ENCODE data around the gene SCP2D1. TPM values are rescaled to one million over a fixed set of nuclear protein-coding genes. Genes with fewer than 3 reads are reported as not detected.
"Not testable (repeated sequence)": the region's sequence is repeated elsewhere in the genome, so short reads cannot be mapped to it uniquely, and the experiment has no call there.

SCP2D1 gene
- total RNA-seq = not detected
- not detected for polyA plus RNA-seq
- 0 reads per million in 6 experiments for total RNA-seq

DNA sequence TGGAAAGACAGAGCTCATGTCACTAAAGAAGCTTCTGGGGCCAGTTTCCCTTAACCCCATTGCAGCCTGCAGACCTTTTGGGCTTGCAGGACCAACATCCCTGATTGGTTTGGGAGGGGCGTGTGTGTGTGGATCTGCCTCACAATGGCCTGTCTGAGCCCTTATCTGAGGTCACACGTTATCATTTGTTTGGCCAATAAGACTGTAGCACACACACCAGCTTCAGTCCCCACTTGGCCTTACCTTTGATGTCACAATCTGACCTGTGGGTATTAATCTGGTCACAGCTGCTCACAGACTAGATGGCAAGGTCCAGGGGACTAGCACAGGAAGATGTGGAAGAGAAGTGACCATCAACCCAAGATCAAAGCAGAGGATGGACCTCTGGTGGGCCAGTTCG, at the start of gene SCP2D1:
TSS of gene SCP2D1 (plus strand) at position 301 of the 400 bp plus-strand sequence. CDS start at position 334, 33 bp downstream.
- Mint-ChIP-seq H3K27ac (no peak within 1 kb of the TSS), H3K9me3 (no peaks in the 10 kb centered on the region), H3K4me1 (peaks cover 0 to 3% (median under 1%) of the 10 kb centered on the region in 4 donors), H3K4me3 (no peak within 1 kb of the TSS), H3K27me3 (peaks cover 0 to 12% (median 2%) of the 10 kb centered on the region in 5 donors), H3K36me3 (no peaks in the 10 kb centered on the region)
- POLR2A ChIA-PET = no interaction called here
- no peak for ATAC-seq
- DNase-seq = no peak

DNA sequence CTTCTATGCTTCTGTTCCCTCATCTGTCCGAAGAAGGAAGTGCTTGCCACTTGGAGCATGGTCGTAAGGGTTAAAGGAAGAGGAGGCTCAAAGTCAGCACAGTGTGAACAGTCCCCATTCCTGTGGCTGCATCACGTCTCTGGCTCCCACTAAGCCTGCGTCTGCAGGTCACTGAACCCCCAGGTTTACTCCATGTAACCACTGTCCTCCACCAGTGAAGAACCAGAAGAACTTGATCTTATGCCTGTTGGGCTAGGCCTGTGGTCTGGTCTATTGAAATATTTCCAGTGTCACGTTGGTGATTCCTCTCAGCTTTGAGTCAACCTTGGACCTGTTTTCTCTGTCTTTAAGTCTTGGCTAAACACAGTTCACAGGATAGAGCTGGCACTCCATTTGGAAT, 45.9 kb upstream of the SCP2D1 start:
- Mint-ChIP-seq H3K36me3 (peaks cover 12 to 19% (median 16%) of the 10 kb centered on the region in 3 donors), H3K9me3 (peaks cover 0 to 5% (median 0%) of the 10 kb centered on the region in 9 donors), H3K27me3 (peaks cover 0 to 4% (median 0%) of the 10 kb centered on the region in 5 donors), H3K4me1 (no peaks in the 10 kb centered on the region), H3K27ac (peak overlapping the region in 1 of 10 donors; percentile 65), H3K4me3 (no peak overlapping the region)
- ATAC-seq = no peak
- POLR2A ChIA-PET = no interaction called here
- no peak for DNase-seq

DNA sequence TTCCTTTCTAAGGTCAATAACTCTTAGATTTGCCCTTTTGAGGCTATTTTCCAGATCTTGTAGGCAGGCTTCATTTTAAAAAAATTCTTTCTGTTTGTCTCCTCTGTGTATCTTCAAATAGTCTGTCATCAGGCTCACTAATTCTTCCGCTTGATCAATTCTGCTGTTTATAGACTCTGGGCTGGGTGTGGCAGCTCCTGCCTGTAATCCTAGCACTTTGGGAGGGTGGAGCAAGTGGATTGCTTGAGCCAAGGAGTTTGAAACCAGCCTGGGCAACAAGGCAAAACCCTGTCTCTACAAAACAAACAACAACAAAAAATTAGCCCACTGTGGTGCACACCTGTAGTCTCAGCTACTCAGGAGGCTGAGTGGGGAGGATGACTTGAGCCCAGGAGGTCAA, 40.0 kb upstream of the SCP2D1 start:
- POLR2A ChIA-PET = no interaction called here
- peaks cover 7 to 46% (median 9%) of the 10 kb centered on the region in 5 donors for H3K27me3 Mint-ChIP-seq
- DNase-seq (no peak), ATAC-seq (no peak)
- no peak overlapping the region for H3K27ac Mint-ChIP-seq
- no peak overlapping the region for H3K4me3 Mint-ChIP-seq
- H3K4me1 Mint-ChIP-seq = no peaks in the 10 kb centered on the region
- no peaks in the 10 kb centered on the region for H3K9me3 Mint-ChIP-seq
- H3K36me3 Mint-ChIP-seq = no peaks in the 10 kb centered on the region

DNA sequence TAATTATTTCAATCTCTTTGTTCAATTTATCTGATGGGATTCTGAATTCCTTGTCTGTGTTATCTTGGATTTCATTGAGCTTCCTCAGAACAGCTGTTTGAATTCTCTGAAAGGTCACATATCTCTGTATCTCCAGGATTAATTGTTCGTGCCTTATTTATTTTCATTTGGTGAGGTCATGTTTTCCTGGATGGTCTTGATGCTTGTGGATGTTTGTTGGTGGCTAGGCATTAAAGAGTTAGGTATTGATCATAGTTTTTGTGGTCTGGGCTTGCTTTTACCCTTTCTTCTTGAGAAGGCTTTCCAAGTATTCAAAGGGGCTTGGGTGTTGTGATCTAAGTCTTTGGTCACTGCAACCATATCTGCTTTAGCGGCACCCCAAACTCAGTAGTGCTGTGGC, 39.4 kb upstream of the SCP2D1 start:
- Mint-ChIP-seq H3K27ac (no peak overlapping the region), H3K4me1 (no peaks in the 10 kb centered on the region), H3K27me3 (peaks cover 7 to 46% (median 9%) of the 10 kb centered on the region in 5 donors), H3K36me3 (no peaks in the 10 kb centered on the region), H3K4me3 (no peak overlapping the region), H3K9me3 (no peaks in the 10 kb centered on the region)
- no peak for DNase-seq
- POLR2A ChIA-PET = no interaction called here
- ATAC-seq = no peak

DNA sequence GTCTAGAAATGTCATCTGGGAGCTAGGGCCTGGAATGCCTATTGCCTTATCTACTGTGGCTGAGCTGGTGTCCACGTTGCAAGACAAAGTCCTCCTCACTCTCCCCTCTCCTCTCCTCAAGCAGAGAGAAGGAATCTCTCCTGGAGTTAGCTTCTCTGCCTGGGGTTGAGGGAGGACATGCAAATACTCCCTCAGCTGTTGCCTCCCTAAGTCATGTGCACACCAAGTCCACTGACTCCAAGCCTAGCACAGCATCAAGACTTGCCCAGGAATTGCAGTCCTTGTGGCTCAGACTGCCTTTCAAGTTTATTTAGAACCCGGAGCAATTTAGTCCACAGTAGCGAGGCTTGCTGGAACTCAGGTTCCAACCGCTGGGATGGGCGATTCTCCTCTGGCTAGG, 38.0 kb upstream of the SCP2D1 start:
- POLR2A ChIA-PET = no interaction called here
- Mint-ChIP-seq H3K27ac (no peak overlapping the region), H3K36me3 (no peaks in the 10 kb centered on the region), H3K4me3 (no peak overlapping the region), H3K4me1 (no peaks in the 10 kb centered on the region), H3K9me3 (no peaks in the 10 kb centered on the region), H3K27me3 (peaks cover 7 to 46% (median 10%) of the 10 kb centered on the region in 5 donors)
- ATAC-seq = no peak
- DNase-seq = no peak

DNA sequence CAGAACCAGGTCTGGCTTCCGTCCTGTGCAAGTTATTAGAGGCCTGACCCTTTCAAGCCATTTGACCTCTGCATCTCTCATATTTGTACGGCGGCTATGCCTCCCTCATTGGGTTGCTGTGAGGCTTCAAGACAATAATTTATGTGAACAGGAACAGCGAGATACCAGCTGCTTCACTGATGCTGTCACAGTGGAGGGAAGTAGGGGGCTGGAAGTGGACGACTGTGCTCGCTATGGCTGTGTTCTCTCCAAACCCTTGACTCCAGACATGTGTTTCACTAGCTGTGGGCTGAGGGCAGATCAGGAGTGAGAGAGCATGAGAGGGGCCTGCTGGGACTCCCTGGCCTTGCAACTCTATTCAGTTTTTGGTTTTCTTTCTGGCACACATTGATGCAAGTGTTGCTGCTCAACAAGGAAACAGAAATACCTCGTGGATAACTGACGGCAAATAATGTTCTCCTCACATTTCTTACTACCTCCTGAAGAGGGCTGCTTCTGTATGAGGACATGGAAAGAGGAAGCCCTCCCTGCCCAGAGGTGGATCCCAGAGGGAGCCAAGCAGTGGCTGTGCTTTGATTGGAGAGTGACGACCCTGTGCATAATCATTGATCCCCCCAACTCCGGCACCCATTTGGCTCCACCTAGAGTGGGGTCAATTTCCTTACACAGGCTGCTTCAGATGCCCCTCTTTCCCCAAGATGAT, 34.7 kb upstream of the SCP2D1 start:
- Mint-ChIP-seq H3K27me3 (peaks cover 2 to 35% (median 7%) of the 10 kb centered on the region in 5 donors), H3K36me3 (no peaks in the 10 kb centered on the region), H3K9me3 (peaks cover 0 to 2% (median 0%) of the 10 kb centered on the region in 9 donors), H3K4me1 (no peaks in the 10 kb centered on the region), H3K27ac (no peak overlapping the region), H3K4me3 (peak overlapping the region in 1 of 10 donors; percentile 12)
- POLR2A ChIA-PET = no interaction called here
- DNase-seq (no peak), ATAC-seq (no peak)

DNA sequence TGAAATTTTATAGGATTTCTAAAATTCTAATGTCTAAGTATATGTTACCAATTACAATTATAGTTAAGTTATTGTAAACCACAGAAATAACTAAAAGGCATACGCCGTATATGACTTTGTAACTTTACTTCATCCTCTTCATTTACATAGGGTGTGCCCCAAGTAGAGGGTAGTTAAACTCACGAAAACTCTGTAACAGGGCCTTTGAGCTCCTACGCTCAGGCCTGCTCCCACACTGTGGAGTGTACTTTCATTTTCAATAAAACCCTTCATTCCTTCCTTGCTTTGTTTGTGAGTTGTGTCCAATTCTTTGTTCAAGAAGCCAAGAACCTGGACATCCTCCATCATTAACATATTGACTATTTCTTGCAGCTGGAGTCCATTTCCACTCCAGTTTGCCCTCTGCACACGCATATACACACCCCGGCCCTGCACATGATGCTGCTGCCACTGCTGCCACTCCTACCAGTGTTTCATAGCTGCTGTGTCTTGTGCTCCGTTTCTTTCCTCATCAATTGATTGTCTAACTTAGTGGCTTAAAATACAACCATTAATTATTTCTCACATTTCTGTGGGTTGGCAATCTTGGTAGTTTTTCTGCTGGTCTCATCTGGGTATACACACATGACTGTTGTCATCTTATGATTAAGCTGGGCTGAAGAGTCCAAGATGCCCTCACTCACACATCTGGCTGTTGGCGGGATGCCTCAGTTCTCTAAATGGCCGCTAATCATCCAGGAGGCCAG, 33.0 kb upstream of the SCP2D1 start:
- peak overlapping the region in 1 of 10 donors; percentile 1 for H3K27ac Mint-ChIP-seq
- DNase-seq = no peak
- POLR2A ChIA-PET = no interaction called here
- H3K36me3 Mint-ChIP-seq = no peaks in the 10 kb centered on the region
- no peak overlapping the region for H3K4me3 Mint-ChIP-seq
- no peaks in the 10 kb centered on the region for H3K4me1 Mint-ChIP-seq
- H3K9me3 Mint-ChIP-seq = peaks cover 0 to 2% (median 0%) of the 10 kb centered on the region in 9 donors
- H3K27me3 Mint-ChIP-seq = peaks cover 5 to 25% (median 6%) of the 10 kb centered on the region in 5 donors
- no peak for ATAC-seq

DNA sequence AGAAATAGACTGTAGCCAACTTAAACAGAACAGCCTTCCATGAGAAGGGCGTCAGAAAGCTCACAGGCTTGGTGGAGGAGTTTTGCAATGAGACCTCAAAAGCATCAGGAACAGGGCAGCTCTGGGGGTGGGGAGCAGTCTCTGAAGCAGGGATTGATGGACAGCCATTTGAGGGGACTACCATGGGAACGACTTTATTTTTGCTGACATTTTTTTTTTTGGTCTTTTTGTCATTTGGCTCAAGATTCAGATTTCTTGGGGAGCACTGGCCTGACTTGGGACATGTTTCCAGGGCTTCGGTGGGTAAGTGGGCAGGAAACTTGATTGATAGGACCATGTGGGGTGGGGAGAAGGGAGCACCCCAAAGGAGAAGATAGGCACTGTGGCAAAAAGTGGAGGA, 32.1 kb upstream of the SCP2D1 start:
- peaks cover 0 to 2% (median 0%) of the 10 kb centered on the region in 9 donors for H3K9me3 Mint-ChIP-seq
- H3K27me3 Mint-ChIP-seq = peaks cover 10 to 31% (median 12%) of the 10 kb centered on the region in 5 donors
- DNase-seq = no peak
- H3K27ac Mint-ChIP-seq = no peak overlapping the region
- H3K4me3 Mint-ChIP-seq = no peak overlapping the region
- no peak for ATAC-seq
- H3K4me1 Mint-ChIP-seq = no peaks in the 10 kb centered on the region
- no peaks in the 10 kb centered on the region for H3K36me3 Mint-ChIP-seq
- POLR2A ChIA-PET = no interaction called here

DNA sequence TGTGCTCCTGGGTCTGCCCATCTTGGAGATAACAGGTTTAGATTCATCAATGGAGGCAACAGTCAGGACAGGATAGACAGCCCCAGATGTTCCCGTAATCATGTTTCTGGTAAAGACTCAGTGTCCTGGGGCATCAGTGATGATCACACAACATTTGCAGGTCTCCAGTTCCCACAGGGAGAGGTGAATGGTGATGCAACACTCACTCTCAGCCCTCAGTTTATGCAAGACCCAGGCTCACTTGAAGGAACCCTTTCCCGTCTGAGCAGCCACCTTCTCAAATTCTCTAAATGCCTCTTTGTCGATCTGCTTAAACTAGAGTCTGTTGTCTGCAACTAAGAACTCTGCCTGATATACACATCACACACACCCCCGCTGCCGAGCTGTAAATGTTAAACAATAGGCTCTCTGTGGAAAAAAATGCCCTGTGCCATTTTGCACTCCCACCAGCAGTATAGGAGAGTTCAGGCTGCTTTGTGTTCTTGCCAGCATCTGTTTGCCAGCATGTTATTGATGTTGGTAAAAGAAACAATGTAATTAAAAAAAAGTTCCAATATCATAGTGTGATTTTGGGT, 30.1 kb upstream of the SCP2D1 start:
- H3K27ac Mint-ChIP-seq = no peak overlapping the region
- peaks cover 0 to 9% (median 5%) of the 10 kb centered on the region in 3 donors for H3K36me3 Mint-ChIP-seq
- H3K4me1 Mint-ChIP-seq = no peaks in the 10 kb centered on the region
- POLR2A ChIA-PET = no interaction called here
- no peak overlapping the region for H3K4me3 Mint-ChIP-seq
- H3K27me3 Mint-ChIP-seq = peaks cover 15 to 29% (median 19%) of the 10 kb centered on the region in 5 donors
- H3K9me3 Mint-ChIP-seq = peaks cover 0 to 10% (median 7%) of the 10 kb centered on the region in 9 donors
- ATAC-seq (no peak), DNase-seq (no peak)

DNA sequence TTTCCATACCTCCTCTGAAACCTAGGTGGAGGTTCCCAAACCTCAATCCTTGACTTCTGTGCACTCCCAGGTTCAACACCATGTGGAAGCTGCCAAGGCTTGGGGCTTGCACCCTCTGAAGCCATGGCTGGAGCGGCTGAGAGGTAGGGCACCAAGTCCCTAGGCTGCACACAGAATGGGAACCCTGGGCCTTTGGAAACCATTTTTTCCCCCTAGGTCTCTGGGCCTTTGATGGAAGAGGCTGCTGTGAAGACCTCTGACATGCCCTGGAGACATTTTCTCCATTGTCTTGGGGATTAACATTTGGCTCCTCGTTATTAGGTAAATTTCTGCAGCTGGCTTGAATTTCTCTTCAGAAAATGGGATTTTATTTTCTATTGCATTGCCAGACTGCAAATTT, 26.5 kb upstream of the SCP2D1 start:
- H3K4me3 Mint-ChIP-seq, H3K4me1 Mint-ChIP-seq, ATAC-seq, POLR2A ChIA-PET, H3K27ac Mint-ChIP-seq, DNase-seq: not testable (repeated sequence)
- peaks cover 29 to 41% (median 32%) of the 10 kb centered on the region in 5 donors for H3K27me3 Mint-ChIP-seq
- peaks cover 0 to 13% (median 7%) of the 10 kb centered on the region in 9 donors for H3K9me3 Mint-ChIP-seq
- H3K36me3 Mint-ChIP-seq = peaks cover 0 to 11% (median 5%) of the 10 kb centered on the region in 3 donors

DNA sequence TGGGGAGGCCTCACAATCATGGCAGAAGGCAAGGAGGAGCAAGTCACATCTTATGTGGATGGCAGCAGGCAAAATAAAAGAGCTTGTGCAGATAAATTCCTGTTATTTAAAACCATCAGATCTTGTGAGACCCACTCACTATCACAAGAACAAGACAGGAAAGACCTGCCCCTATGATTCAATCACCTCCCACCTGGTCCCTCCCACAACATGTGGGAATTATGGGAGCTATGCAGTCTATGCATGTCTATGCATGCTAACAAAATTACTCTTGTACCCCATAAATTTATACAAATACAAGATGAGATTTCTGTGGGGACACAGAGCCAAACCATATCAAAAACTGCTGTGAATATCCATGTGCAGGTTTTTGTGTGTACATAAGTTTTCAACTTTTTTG, 25.6 kb upstream of the SCP2D1 start:
- no peak for DNase-seq
- H3K27ac Mint-ChIP-seq = no peak overlapping the region
- H3K27me3 Mint-ChIP-seq = peaks cover 30 to 45% (median 32%) of the 10 kb centered on the region in 5 donors
- POLR2A ChIA-PET = no interaction called here
- ATAC-seq = no peak
- H3K4me1 Mint-ChIP-seq = no peaks in the 10 kb centered on the region
- H3K4me3 Mint-ChIP-seq = no peak overlapping the region
- peaks cover 0 to 13% (median 7%) of the 10 kb centered on the region in 9 donors for H3K9me3 Mint-ChIP-seq
- H3K36me3 Mint-ChIP-seq = peaks cover 0 to 11% (median 5%) of the 10 kb centered on the region in 3 donors

DNA sequence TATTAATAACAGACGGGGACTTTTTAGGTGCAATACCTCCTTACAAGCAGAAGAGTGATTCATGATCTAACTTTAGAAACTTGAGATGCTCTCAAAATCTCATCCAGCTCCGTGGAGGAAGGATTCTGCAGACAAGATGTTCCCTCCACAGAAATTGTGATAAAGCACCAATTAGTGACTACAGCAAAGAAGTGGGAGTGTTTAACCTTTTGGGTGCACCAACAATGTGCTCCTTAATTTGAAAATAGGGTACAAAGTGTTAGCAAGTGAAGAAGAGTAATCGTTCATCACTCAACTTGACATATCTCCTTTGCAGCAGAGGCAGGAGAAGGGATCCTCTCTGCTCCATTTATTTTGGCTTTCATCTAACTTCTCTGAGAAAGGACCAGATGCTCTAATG, 22.8 kb upstream of the SCP2D1 start:
- H3K4me3 Mint-ChIP-seq = no peak overlapping the region
- DNase-seq = no peak
- peaks cover 7 to 18% (median 14%) of the 10 kb centered on the region in 4 donors for H3K4me1 Mint-ChIP-seq
- peaks cover 20 to 39% (median 28%) of the 10 kb centered on the region in 5 donors for H3K27me3 Mint-ChIP-seq
- H3K27ac Mint-ChIP-seq = no peak overlapping the region
- peaks cover 0 to 11% (median 7%) of the 10 kb centered on the region in 9 donors for H3K9me3 Mint-ChIP-seq
- POLR2A ChIA-PET = no interaction called here
- peaks cover 0 to 11% (median 7%) of the 10 kb centered on the region in 3 donors for H3K36me3 Mint-ChIP-seq
- ATAC-seq = no peak
